ENCODE measurements around the gene CAGE1.
"Not testable (repeated sequence)": the region's sequence is repeated elsewhere in the genome, so short reads cannot be mapped to it uniquely, and the experiment has no call there.

Gene CAGE1

DNA sequence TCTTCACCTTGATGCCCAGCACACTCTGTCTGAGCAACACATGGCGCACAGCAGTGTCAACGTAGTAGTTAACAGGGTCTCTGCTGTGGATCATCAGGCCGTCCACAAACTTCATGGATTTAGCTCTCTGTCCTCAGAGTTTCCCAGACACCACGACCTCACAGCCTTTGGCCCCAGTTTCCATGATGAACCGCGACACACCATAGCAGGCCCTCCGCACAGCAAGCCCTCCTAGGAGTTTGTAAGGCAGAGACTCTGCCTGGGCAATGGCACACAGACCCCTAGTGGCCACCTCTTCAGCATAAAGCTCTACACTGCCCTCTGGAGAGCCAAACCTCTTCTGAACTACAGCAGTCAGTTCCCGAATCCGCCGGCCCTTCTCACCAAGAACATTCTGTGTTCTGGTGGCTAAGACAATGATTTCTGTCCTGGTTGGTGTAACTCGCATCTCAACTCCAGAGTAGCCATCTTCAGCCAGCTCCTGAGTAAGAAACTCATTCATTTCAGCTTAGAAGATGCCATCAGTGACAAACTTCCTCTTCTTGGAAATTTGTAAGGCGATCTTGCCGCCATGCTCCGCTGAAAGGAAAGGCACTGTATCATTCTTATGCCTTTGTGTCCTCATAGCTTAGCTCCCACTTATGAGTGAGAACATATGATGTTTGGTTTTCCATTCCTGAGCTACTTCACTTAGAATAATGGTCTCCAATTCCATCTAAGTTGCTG lies 50.4 kb downstream of the CAGE1 start:
- DNase-seq (ENCODE audit: low read depth), result not testable (repeated sequence)

DNA sequence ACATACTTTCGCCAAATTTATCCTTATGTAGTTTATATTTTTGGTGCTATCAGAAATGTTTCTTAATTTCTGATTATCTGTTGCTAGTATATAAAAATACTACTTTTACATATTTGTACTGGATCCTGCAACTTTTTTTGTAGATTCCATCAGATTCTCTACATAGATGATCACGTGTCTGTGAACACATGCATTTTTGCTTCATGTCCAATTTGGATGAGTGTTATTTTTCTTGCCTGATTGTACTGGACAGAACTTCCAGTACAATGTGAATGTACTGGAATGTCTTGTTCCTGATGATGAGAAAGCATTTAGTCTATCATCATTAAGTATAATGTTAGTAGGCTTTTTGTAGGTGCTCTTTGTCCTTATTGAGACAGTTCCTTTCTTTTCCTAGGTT lies 51.5 kb downstream of the CAGE1 start:
- DNase-seq (ENCODE audit: low read depth), result no peak

DNA sequence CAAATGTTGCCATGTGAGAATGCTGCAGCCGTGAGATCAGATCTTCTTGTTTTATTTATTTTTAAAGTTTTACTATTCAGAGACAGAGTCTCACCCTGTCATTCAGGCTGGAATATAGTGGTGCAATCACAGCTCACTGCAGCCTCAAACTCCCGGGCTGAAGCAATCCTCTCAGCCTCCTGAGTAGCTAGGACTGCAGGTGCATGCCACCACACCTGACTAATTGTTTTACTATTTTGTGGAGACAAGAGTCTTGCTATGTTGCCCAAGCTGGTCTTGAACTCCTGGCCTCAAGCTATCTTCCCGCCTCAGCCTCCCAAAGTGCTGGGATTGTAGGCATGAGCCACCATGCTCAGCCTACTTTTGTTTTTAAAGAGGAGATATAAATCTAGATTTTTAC lies 54.0 kb downstream of the CAGE1 start:
- no peak for DNase-seq (ENCODE audit: low read depth)

- DNase-seq (ENCODE audit: low read depth), result no peak
These were observed 54.9 kb downstream of the CAGE1 start for GRCh38 chr6:7334685-7335084.

DNA sequence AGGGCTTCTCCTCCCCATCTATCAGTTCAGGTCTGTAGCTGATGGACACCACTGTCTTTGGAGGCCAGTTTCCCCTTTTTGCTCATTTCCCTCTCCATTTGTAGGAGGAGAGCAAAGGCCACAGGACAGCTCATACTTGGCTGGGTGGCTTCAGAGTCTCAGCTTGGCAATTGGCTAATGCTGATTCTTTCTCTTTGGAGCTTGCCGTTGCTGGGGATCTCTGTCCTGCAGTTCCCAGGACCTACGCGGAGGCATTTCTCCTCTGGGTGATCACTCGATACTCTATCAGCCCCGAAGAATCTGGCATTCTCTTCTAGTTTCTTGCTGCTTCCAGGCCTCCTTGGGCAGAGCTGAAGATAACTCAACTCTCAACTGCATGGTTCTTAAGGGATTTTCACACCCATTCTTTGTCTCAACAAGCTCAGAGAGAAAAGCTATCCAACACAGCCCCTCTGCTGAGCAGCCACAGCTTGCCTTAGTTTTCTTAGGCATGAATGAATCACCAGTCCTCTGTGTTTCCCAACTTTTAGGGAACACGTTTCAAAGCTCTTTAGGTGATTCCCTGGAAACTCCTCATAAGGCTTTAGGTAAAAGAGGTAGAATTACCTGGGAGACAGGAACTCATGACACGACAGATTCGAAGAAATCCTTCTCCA lies 57.3 kb downstream of the CAGE1 start:
- no peak for DNase-seq (ENCODE audit: low read depth)

DNA sequence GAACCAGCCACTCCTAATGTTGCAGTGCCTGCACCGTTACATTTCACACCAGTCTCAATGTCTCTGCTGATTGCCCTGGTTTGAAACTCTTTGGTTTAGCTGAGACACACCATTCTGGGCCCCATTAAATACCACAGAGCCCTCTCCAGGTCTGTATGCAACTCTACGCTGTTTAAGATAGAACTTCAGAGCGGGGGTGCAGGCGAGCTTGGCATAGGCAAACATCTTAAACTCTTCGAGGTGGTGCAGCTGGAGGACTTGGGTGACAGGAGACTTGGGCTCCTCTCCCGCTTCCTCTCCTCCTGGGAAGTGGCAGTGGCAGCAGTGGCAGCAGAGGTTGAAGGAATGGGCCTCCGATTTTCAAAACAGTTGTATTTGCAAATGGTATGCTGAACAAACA lies 58.1 kb downstream of the CAGE1 start:
- no peak for DNase-seq (ENCODE audit: low read depth)

- no peak for DNase-seq (ENCODE audit: low read depth)
These were observed 61.3 kb downstream of the CAGE1 start for GRCh38 chr6:7328243-7328642.

DNA sequence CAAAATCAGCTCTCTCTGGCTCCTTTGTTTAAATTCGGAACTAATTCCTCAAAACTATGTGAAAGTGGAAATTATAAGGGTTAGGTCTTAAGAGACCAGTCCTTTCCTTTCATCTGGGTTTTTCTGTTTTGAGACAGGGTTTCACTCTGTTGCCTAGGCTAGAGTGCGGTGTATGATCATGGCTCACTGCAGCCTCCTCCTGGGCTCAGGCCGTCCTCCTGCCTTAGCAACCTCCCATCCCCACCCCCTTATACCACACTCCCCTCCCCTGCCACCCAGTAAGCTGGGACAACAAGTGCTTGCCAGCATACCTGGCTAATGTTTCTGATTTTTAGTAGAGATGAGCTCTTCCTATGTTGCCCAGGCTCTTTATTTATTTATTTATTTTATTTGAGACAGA lies 63.8 kb downstream of the CAGE1 start:
- no peak for DNase-seq (ENCODE audit: low read depth)

DNA sequence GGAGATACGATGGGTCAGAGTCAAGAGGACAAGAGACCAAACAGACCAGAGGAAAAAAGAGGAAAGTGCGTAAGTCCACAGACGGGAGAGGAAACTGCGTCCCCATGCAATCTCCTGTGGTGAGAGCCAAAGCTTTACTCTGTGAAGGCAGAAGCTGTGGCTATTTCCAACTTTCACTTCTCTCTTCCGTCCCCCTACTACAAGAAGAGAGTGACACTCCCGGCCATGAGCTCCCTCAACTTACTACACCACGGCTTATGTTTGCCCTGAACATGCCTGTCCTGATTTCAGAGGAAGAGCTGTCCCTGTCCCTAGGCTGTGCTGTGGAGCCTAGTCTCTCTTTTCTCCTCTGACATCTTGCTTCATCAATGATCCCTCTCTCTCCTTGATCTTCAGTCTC lies 65.0 kb downstream of the CAGE1 start:
- no peak for DNase-seq (ENCODE audit: low read depth)

GRCh38 chr6:7323074-7323473 lies 66.5 kb downstream of the CAGE1 start:
- no peak for DNase-seq (ENCODE audit: low read depth)

- not testable (repeated sequence) for DNase-seq (ENCODE audit: low read depth)
These were observed 67.7 kb downstream of the CAGE1 start for GRCh38 chr6:7321866-7322265.

DNA sequence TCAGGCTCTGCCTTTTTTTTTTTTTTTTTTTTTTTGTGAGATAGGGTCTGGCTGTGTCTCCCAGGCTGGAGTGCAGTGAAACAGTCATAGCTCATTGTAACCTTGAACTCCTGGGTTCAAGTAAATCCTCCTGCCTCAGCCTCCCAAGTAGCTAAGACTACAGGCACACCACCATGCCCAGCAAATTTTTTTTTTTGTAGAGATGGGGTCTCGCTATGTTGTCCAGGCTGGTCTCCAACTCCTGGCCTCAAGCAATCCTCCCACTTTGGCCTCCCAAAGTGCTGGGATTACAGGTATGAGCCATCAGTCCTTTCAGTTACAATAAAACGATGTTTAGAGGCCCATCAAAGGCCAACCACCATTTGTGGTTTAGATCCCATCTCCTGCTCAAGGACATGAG lies 70.1 kb downstream of the CAGE1 start:
- not testable (repeated sequence) for DNase-seq (ENCODE audit: low read depth)

GRCh38 chr6:7317538-7317937 lies 72.0 kb downstream of the CAGE1 start:
- DNase-seq (ENCODE audit: low read depth), result no peak

GRCh38 chr6:7316658-7317533 lies 72.6 kb downstream of the CAGE1 start:
- DNase-seq (ENCODE audit: low read depth), result no peak

DNA sequence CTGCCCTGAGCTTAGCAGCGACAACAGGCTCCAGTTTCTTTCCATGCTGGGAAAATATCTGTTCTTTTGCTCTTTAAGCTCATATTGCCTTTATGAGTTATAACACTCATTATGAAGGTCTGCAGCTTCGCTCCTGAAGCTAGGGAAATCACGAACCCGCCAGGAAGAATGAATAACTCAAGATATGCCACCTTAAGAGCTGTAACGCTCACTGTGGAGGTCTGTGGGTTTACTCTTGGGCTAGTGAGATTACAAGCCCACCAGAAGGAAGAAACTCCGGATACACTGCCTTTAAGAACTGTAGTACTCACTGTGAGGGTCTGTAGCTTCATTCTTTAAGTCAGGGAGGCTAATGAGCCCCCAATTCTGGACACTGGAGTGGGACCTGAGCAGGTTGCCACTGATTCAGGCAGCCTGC lies 73.6 kb downstream of the CAGE1 start:
- no peak for DNase-seq (ENCODE audit: low read depth)

DNA sequence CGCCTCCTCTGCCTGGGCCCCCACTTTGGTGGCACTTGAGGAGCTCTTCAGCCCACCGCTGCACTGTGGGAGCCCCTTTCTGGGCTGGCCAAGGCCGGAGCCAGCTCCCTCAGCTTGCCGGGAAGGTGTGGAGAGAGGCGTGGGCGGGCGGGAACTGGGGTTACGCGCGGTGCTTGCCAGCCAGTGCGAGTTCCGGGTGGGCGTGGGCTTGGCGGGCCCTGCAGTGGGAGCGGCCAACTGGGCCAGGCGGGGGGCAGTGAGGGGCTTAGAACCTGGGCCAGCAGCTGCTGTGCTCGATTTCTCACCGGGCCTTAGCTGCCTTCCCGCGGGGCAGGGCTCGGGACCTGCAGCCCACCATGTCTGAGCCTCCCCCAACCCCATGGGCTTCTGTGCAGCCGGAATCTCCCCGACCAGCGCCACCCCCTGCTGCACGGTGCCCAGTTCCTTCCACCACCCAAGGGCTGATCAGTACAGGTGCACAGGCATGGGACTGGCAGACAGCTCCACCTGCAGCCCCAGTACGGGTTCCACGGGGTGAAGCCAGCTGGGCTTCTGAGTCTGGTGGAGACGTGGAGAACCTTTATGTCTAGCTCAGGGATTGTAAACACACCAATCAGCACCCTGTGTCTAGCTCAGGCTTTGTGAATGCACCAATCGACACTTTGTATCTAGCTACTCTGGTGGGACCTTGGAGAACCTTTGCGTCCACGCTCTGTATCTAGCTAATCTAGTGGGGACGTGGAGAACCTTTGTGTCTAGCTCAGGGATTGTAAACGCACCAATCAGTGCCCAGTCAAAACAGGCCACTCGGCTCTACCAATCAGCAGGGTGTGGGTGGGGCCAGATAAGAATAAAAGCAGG lies 74.2 kb downstream of the CAGE1 start:
- not testable (repeated sequence) for DNase-seq (ENCODE audit: low read depth)

DNA sequence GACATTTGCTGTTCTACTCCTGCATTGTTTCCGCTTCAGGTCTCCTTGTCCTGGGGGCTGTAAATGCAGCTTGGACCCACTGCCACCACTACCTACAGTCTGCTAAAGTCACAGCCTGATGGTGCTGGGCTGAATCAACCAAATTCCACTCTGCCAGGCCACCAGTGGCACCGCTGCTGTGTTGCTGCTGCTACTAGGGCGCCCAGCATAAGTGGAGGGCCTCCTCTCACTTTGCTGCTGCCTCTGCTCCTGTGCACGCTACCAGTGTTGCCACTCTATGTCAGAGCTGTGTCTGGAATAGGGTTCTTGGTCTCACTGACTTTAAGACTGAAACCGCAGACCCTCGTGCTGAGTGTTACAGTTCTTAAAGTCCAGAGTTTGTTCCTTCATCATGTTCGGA lies 75.1 kb downstream of the CAGE1 start:
- no peak for DNase-seq (ENCODE audit: low read depth)

DNA sequence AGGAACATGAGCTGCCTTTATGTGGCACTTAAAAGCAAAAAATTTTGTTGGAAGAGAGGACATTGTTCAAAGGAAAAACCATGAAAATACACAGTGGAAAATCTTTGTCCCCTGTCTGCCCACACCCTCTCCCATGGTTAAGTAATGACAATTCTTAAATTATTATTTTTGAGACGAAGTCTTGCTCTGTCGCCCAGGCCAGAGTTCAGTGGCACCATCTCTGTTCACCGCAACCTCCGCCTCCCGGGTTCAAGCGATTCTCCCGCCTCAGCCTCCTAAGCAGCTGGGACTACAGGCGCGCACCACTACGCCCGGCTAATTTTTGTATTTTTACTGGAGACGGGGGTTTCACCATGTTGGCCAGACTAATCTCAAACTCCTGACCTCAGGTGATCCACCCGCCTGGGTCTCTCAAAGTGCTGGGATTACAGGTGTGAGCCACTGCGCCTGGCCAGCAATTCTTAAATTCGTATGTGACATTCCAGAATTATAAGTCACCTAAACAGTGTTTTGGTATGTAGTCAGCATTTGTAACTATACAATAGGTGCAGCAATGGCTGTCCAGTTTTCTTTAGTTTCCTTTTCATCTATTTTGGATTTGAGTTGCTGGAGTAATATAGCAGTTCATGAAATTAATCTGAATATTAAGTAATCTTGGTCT lies 75.9 kb downstream of the CAGE1 start:
- no peak for DNase-seq (ENCODE audit: low read depth)

DNA sequence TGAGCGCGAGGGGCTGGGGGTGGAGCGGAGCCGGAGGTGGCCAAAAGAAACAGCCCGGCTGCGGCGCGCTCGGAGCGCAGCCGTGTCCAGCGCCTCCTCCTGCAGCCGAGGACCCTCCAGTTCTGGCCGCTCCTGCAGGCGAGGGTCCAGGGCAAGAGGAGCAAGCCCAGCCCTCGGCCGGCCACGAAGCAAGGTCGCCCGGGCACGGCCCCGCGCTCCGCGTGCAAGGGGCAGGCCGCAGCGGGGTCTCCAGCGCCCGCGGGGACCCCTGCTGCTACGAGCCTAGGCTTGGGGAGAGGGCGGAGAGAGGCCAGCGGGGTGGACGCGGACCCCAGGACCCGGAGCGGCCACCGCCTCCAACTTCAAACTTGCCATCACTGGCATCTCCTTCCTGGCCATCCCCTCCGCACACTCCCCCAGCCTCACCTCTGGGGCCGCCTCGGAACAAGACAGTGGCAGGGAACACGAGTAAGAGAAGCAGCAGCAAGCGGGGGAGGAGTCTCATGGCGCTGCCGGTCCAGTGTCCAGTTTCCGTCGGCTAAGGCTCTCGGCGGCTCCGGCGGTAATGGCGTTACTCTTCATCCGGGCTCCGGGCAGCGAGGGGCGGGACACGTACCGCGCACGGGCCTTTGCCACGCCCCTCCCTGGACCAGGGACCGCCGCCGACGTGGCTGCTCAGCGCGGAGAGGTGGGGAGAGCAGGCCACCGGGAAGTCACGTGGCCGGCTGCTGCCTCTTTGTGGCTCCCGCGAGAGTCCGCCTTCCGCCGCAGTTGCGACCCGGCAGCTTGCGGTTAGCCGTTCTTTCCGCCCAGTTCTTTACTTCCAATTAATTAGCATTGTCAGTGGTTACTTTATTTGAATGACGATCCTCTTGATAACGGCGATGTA lies 76.7 kb downstream of the CAGE1 start, which contains the start of gene SSR1:
TSS of gene SSR1 (minus strand) at position 584 of the 889 bp plus-strand sequence. CDS start at position 505, 79 bp downstream.
- DNase-seq (ENCODE audit: low read depth), result peak; percentile 69
